ENCODE measurements around the gene PCSK2.

Gene PCSK2

GRCh38 chr20:17226410-17227218 lies at the start of gene PCSK2:
Gene PCSK2, plus strand, starts transcription at chr20:17227040. Its CDS starts 266 bp downstream, at chr20:17227306.
- Histone ChIP-seq H3K36me3 (ENCODE audit: control insufficient read depth, insufficient read depth, low read length) (no peaks in the 10 kb centered on the region), H3K4me3 (ENCODE audit: low read depth, low read length) (peak within 1 kb of the TSS; percentile 74), H3K4me1 (ENCODE audit: control insufficient read depth, insufficient read depth, low read length) (peaks cover 9% of the 10 kb centered on the region), H3K9me3 (ENCODE audit: control insufficient read depth, insufficient read depth, low read length) (no peaks in the 10 kb centered on the region), H3K9ac (ENCODE audit: low read depth, low read length) (no peak within 1 kb of the TSS), H3K27me3 (ENCODE audit: control insufficient read depth, insufficient read depth, low read length) (peaks cover 57% of the 10 kb centered on the region)

GRCh38 chr20:17177341-17177740 lies 49.5 kb upstream of the PCSK2 start:
- Histone ChIP-seq H3K9me3 (ENCODE audit: control insufficient read depth, insufficient read depth, low read length) (no peaks in the 10 kb centered on the region), H3K9ac (ENCODE audit: low read depth, low read length) (no peak overlapping the region), H3K27me3 (ENCODE audit: control insufficient read depth, insufficient read depth, low read length) (no peaks in the 10 kb centered on the region), H3K4me1 (ENCODE audit: control insufficient read depth, insufficient read depth, low read length) (no peaks in the 10 kb centered on the region), H3K36me3 (ENCODE audit: control insufficient read depth, insufficient read depth, low read length) (no peaks in the 10 kb centered on the region), H3K4me3 (ENCODE audit: low read depth, low read length) (no peak overlapping the region)

GRCh38 chr20:17179840-17180239 lies 47.0 kb upstream of the PCSK2 start:
- Histone ChIP-seq H3K4me3 (ENCODE audit: low read depth, low read length) (no peak overlapping the region), H3K9me3 (ENCODE audit: control insufficient read depth, insufficient read depth, low read length) (no peaks in the 10 kb centered on the region), H3K4me1 (ENCODE audit: control insufficient read depth, insufficient read depth, low read length) (no peaks in the 10 kb centered on the region), H3K9ac (ENCODE audit: low read depth, low read length) (no peak overlapping the region), H3K27me3 (ENCODE audit: control insufficient read depth, insufficient read depth, low read length) (no peaks in the 10 kb centered on the region), H3K36me3 (ENCODE audit: control insufficient read depth, insufficient read depth, low read length) (no peaks in the 10 kb centered on the region)

- Histone ChIP-seq H3K4me1 (ENCODE audit: control insufficient read depth, insufficient read depth, low read length) (no peaks in the 10 kb centered on the region), H3K4me3 (ENCODE audit: low read depth, low read length) (no peak overlapping the region), H3K9me3 (ENCODE audit: control insufficient read depth, insufficient read depth, low read length) (no peaks in the 10 kb centered on the region)
Measured at GRCh38 chr20:17189976-17190695, 36.7 kb upstream of the PCSK2 start.

GRCh38 chr20:17197041-17197440 lies 29.8 kb upstream of the PCSK2 start:
- no peaks in the 10 kb centered on the region for H3K36me3 ChIP-seq (ENCODE audit: control insufficient read depth, insufficient read depth, low read length)
- peaks cover 6% of the 10 kb centered on the region for H3K27me3 ChIP-seq (ENCODE audit: control insufficient read depth, insufficient read depth, low read length)
- H3K9me3 ChIP-seq (ENCODE audit: control insufficient read depth, insufficient read depth, low read length), result no peaks in the 10 kb centered on the region
- H3K4me3 ChIP-seq (ENCODE audit: low read depth, low read length), result no peak overlapping the region
- peaks cover 2% of the 10 kb centered on the region for H3K4me1 ChIP-seq (ENCODE audit: control insufficient read depth, insufficient read depth, low read length)
- no peak overlapping the region for H3K9ac ChIP-seq (ENCODE audit: low read depth, low read length)

More at GRCh38 chr20:17189976-17190695, 36.7 kb upstream of the PCSK2 start:
- Histone ChIP-seq H3K36me3 (ENCODE audit: control insufficient read depth, insufficient read depth, low read length) (no peaks in the 10 kb centered on the region), H3K27me3 (ENCODE audit: control insufficient read depth, insufficient read depth, low read length) (no peaks in the 10 kb centered on the region), H3K9ac (ENCODE audit: low read depth, low read length) (no peak overlapping the region)

- Histone ChIP-seq H3K9ac (ENCODE audit: low read depth, low read length) (no peak overlapping the region), H3K4me3 (ENCODE audit: low read depth, low read length) (no peak overlapping the region), H3K9me3 (ENCODE audit: control insufficient read depth, insufficient read depth, low read length) (no peaks in the 10 kb centered on the region), H3K4me1 (ENCODE audit: control insufficient read depth, insufficient read depth, low read length) (peaks cover 13% of the 10 kb centered on the region), H3K36me3 (ENCODE audit: control insufficient read depth, insufficient read depth, low read length) (no peaks in the 10 kb centered on the region), H3K27me3 (ENCODE audit: control insufficient read depth, insufficient read depth, low read length) (peaks cover 6% of the 10 kb centered on the region)
Measured at GRCh38 chr20:17202030-17202429, 24.8 kb upstream of the PCSK2 start.

GRCh38 chr20:17202673-17203072 lies 24.2 kb upstream of the PCSK2 start:
- H3K9me3 ChIP-seq (ENCODE audit: control insufficient read depth, insufficient read depth, low read length), result no peaks in the 10 kb centered on the region
- no peaks in the 10 kb centered on the region for H3K36me3 ChIP-seq (ENCODE audit: control insufficient read depth, insufficient read depth, low read length)
- no peak overlapping the region for H3K9ac ChIP-seq (ENCODE audit: low read depth, low read length)
- peak overlapping the region; percentile 43 for H3K4me3 ChIP-seq (ENCODE audit: low read depth, low read length)
- peaks cover 13% of the 10 kb centered on the region for H3K4me1 ChIP-seq (ENCODE audit: control insufficient read depth, insufficient read depth, low read length)
- H3K27me3 ChIP-seq (ENCODE audit: control insufficient read depth, insufficient read depth, low read length), result peaks cover 6% of the 10 kb centered on the region

- no peak overlapping the region for H3K9ac ChIP-seq (ENCODE audit: low read depth, low read length)
- no peaks in the 10 kb centered on the region for H3K36me3 ChIP-seq (ENCODE audit: control insufficient read depth, insufficient read depth, low read length)
- peaks cover 6% of the 10 kb centered on the region for H3K27me3 ChIP-seq (ENCODE audit: control insufficient read depth, insufficient read depth, low read length)
- H3K4me3 ChIP-seq (ENCODE audit: low read depth, low read length), result no peak overlapping the region
- H3K4me1 ChIP-seq (ENCODE audit: control insufficient read depth, insufficient read depth, low read length), result peaks cover 13% of the 10 kb centered on the region
- no peaks in the 10 kb centered on the region for H3K9me3 ChIP-seq (ENCODE audit: control insufficient read depth, insufficient read depth, low read length)
Measured at GRCh38 chr20:17205084-17205813, 21.6 kb upstream of the PCSK2 start.

- H3K9ac ChIP-seq (ENCODE audit: low read depth, low read length), result no peak overlapping the region
- H3K36me3 ChIP-seq (ENCODE audit: control insufficient read depth, insufficient read depth, low read length), result no peaks in the 10 kb centered on the region
- H3K4me1 ChIP-seq (ENCODE audit: control insufficient read depth, insufficient read depth, low read length), result no peaks in the 10 kb centered on the region
- H3K9me3 ChIP-seq (ENCODE audit: control insufficient read depth, insufficient read depth, low read length), result no peaks in the 10 kb centered on the region
- H3K27me3 ChIP-seq (ENCODE audit: control insufficient read depth, insufficient read depth, low read length), result no peaks in the 10 kb centered on the region
- H3K4me3 ChIP-seq (ENCODE audit: low read depth, low read length), result no peak overlapping the region
Measured at GRCh38 chr20:17210387-17210786, 16.5 kb upstream of the PCSK2 start.

- no peaks in the 10 kb centered on the region for H3K9me3 ChIP-seq (ENCODE audit: control insufficient read depth, insufficient read depth, low read length)
- no peaks in the 10 kb centered on the region for H3K4me1 ChIP-seq (ENCODE audit: control insufficient read depth, insufficient read depth, low read length)
- H3K27me3 ChIP-seq (ENCODE audit: control insufficient read depth, insufficient read depth, low read length), result no peaks in the 10 kb centered on the region
- H3K4me3 ChIP-seq (ENCODE audit: low read depth, low read length), result no peak overlapping the region
- no peaks in the 10 kb centered on the region for H3K36me3 ChIP-seq (ENCODE audit: control insufficient read depth, insufficient read depth, low read length)
- no peak overlapping the region for H3K9ac ChIP-seq (ENCODE audit: low read depth, low read length)
Measured at GRCh38 chr20:17210983-17211382, 15.9 kb upstream of the PCSK2 start.

GRCh38 chr20:17215167-17215566 lies 11.7 kb upstream of the PCSK2 start:
- Histone ChIP-seq H3K9me3 (ENCODE audit: control insufficient read depth, insufficient read depth, low read length) (no peaks in the 10 kb centered on the region), H3K27me3 (ENCODE audit: control insufficient read depth, insufficient read depth, low read length) (no peaks in the 10 kb centered on the region), H3K4me1 (ENCODE audit: control insufficient read depth, insufficient read depth, low read length) (no peaks in the 10 kb centered on the region), H3K4me3 (ENCODE audit: low read depth, low read length) (no peak overlapping the region), H3K9ac (ENCODE audit: low read depth, low read length) (no peak overlapping the region), H3K36me3 (ENCODE audit: control insufficient read depth, insufficient read depth, low read length) (no peaks in the 10 kb centered on the region)
